BLaER1 treated with 17β-estradiol and CSF1 and Interleukin-3, amounts not matched to agents 10 nM and 100 nM (cell line): ENCODE data around the gene RUBCN.

Experiments used
- H3K27ac ChIP-seq, 11 experiments: shearing (Covaris generic); formaldehyde crosslinking; 2 replicates each; pipeline ENCODE4 v1.8.1; 2022
- H3K27me3 ChIP-seq, 11 experiments: shearing (Covaris generic); formaldehyde crosslinking; 2 replicates each; pipeline ENCODE4 v1.8.1; 2022
- H3K36me3 ChIP-seq, 11 experiments: shearing (Covaris generic); formaldehyde crosslinking; 2 replicates each; pipeline ENCODE4 v1.8.1; 2022
- H3K4me1 ChIP-seq, 10 experiments: shearing (Covaris generic); formaldehyde crosslinking; 2 replicates each; pipeline ENCODE4 v1.8.1; 2022
- H3K4me2 ChIP-seq, 11 experiments: shearing (Covaris generic); formaldehyde crosslinking; 2 replicates each; pipeline ENCODE4 v1.8.1; 2022
- H3K4me3 ChIP-seq, 10 experiments: shearing (Covaris generic); formaldehyde crosslinking; 2 replicates each; pipeline ENCODE4 v1.8.1; 2022
- H3K9ac ChIP-seq, 11 experiments: shearing (Covaris generic); formaldehyde crosslinking; 2 replicates each; pipeline ENCODE4 v1.8.1; 2022
- H3K9me3 ChIP-seq, 11 experiments: shearing (Covaris generic); formaldehyde crosslinking; replicated peaks in 1 of 11; 2 replicates each; pipeline ENCODE4 v1.8.1; 2022
- H4K20me1 ChIP-seq, 11 experiments: shearing (Covaris generic); formaldehyde crosslinking; 2 replicates each; pipeline ENCODE4 v1.8.1; 2022
- Cebpa-rat ChIP-seq, 11 experiments: shearing (Covaris generic); IDR thresholded peaks; 2 replicates each; pipeline ENCODE4 v1.8.1; 2022

The RUBCN gene

GRCh38 chr3:197736491-197737318, at the start of gene RUBCN:
Gene RUBCN, minus strand, starts transcription at chr3:197736904. Its CDS starts 185 bp downstream, at chr3:197736719.
- peaks cover 35 to 53% (median 47%) of the 10 kb centered on the region in 10 experiments for H3K4me1 ChIP-seq
- H3K36me3 ChIP-seq = peaks cover 0 to 4% (median 0%) of the 10 kb centered on the region in 11 experiments; a peak in 2 of 22 replicates
- H3K9ac ChIP-seq = peak within 1 kb of the TSS; percentile 77 to 87 (median 85)
- H4K20me1 ChIP-seq = peaks cover 3 to 42% (median 10%) of the 10 kb centered on the region in 11 experiments; a peak in 13 of 22 replicates
- no peaks in the 10 kb centered on the region; a peak in 1 of 22 replicates for H3K9me3 ChIP-seq
- peak within 1 kb of the TSS; percentile 91 to 99 (median 98) for H3K4me2 ChIP-seq
- no peak for TF ChIP-seq Cebpa-rat (IDR thresholded peaks at IDR 0.05)
- H3K27me3 ChIP-seq = no peaks in the 10 kb centered on the region
- H3K4me3 ChIP-seq = peak within 1 kb of the TSS; percentile 80 to 97 (median 92)
- H3K27ac ChIP-seq = peak within 1 kb of the TSS; percentile 59 to 83 (median 75)

GRCh38 chr3:197784019-197784585, 47.4 kb upstream of the RUBCN start:
- Histone ChIP-seq H3K27ac (no peak overlapping the region), H3K4me1 (peaks cover 0 to 9% (median 0%) of the 10 kb centered on the region in 10 experiments; a peak in 2 of 20 replicates), H3K27me3 (no peaks in the 10 kb centered on the region), H3K36me3 (peaks cover 66 to 98% (median 91%) of the 10 kb centered on the region in 11 experiments), H4K20me1 (peaks cover 0 to 61% (median 24%) of the 10 kb centered on the region in 11 experiments; a peak in 18 of 22 replicates), H3K4me3 (no peak overlapping the region), H3K4me2 (no peak overlapping the region), H3K9me3 (0 out of 22 replicates have a peak, but pooled peaks cover 0 to 7% (median 0%) of the 10 kb centered on the region in 11 experiments), H3K9ac (no peak overlapping the region)
- no peak for TF ChIP-seq Cebpa-rat (IDR thresholded peaks at IDR 0.05)

GRCh38 chr3:197782230-197782629, 45.5 kb upstream of the RUBCN start:
- no peak overlapping the region for H3K4me3 ChIP-seq
- peaks cover 0 to 9% (median 0%) of the 10 kb centered on the region in 10 experiments; a peak in 2 of 20 replicates for H3K4me1 ChIP-seq
- H3K27me3 ChIP-seq = no peaks in the 10 kb centered on the region
- H3K27ac ChIP-seq = no peak overlapping the region
- peaks cover 85 to 100% (median 97%) of the 10 kb centered on the region in 11 experiments for H3K36me3 ChIP-seq
- H3K4me2 ChIP-seq = no peak overlapping the region; a peak in 1 of 22 replicates
- H3K9me3 ChIP-seq = 0 out of 22 replicates have a peak, but pooled peaks cover 0 to 7% (median 0%) of the 10 kb centered on the region in 11 experiments
- peaks cover 0 to 78% (median 39%) of the 10 kb centered on the region in 11 experiments; a peak in 19 of 22 replicates for H4K20me1 ChIP-seq
- H3K9ac ChIP-seq = no peak overlapping the region
- TF ChIP-seq Cebpa-rat (IDR thresholded peaks at IDR 0.05) = no peak

- no peak overlapping the region for H3K4me2 ChIP-seq
- no peak overlapping the region for H3K27ac ChIP-seq
- H3K36me3 ChIP-seq = peaks cover 97 to 100% (median 100%) of the 10 kb centered on the region in 11 experiments
- H3K4me1 ChIP-seq = no peaks in the 10 kb centered on the region
- H4K20me1 ChIP-seq = peaks cover 0 to 99% (median 65%) of the 10 kb centered on the region in 11 experiments; a peak in 19 of 22 replicates
- H3K9ac ChIP-seq = no peak overlapping the region
- H3K27me3 ChIP-seq = no peaks in the 10 kb centered on the region
- no peak overlapping the region for H3K4me3 ChIP-seq
- peaks cover 0 to 7% (median 0%) of the 10 kb centered on the region in 11 experiments; a peak in 1 of 22 replicates for H3K9me3 ChIP-seq
- no peak for TF ChIP-seq Cebpa-rat (IDR thresholded peaks at IDR 0.05)
Measured at GRCh38 chr3:197775317-197775716, 38.6 kb upstream of the RUBCN start.

- H3K27me3 ChIP-seq = no peaks in the 10 kb centered on the region
- no peak for TF ChIP-seq Cebpa-rat (IDR thresholded peaks at IDR 0.05)
- no peak overlapping the region for H3K4me3 ChIP-seq
- peaks cover 0 to 33% (median 26%) of the 10 kb centered on the region in 11 experiments; a peak in 15 of 22 replicates for H3K9me3 ChIP-seq
- H3K4me1 ChIP-seq = no peaks in the 10 kb centered on the region
- no peak overlapping the region for H3K4me2 ChIP-seq
- H4K20me1 ChIP-seq = peaks cover 36 to 100% (median 82%) of the 10 kb centered on the region in 11 experiments; a peak in 21 of 22 replicates
- H3K36me3 ChIP-seq = peaks cover 95 to 100% (median 100%) of the 10 kb centered on the region in 11 experiments
- H3K27ac ChIP-seq = no peak overlapping the region
- H3K9ac ChIP-seq = no peak overlapping the region
Measured at GRCh38 chr3:197761784-197762183, 25.1 kb upstream of the RUBCN start.

- peaks cover 53 to 100% (median 83%) of the 10 kb centered on the region in 11 experiments; a peak in 21 of 22 replicates for H4K20me1 ChIP-seq
- no peak overlapping the region for H3K9ac ChIP-seq
- no peak overlapping the region for H3K27ac ChIP-seq
- H3K9me3 ChIP-seq = peaks cover 0 to 35% (median 26%) of the 10 kb centered on the region in 11 experiments; a peak in 15 of 22 replicates
- H3K4me1 ChIP-seq = peaks cover 4 to 19% (median 13%) of the 10 kb centered on the region in 10 experiments; a peak in 17 of 20 replicates
- H3K4me3 ChIP-seq = no peak overlapping the region
- H3K27me3 ChIP-seq = no peaks in the 10 kb centered on the region
- H3K4me2 ChIP-seq = no peak overlapping the region
- TF ChIP-seq Cebpa-rat (IDR thresholded peaks at IDR 0.05) = no peak
- peaks cover 75 to 86% (median 80%) of the 10 kb centered on the region in 11 experiments for H3K36me3 ChIP-seq
Measured at GRCh38 chr3:197758512-197758911, 21.8 kb upstream of the RUBCN start.

GRCh38 chr3:197756704-197757103, 20.0 kb upstream of the RUBCN start:
- peaks cover 52 to 100% (median 84%) of the 10 kb centered on the region in 11 experiments; a peak in 21 of 22 replicates for H4K20me1 ChIP-seq
- H3K4me2 ChIP-seq = no peak overlapping the region
- peaks cover 57 to 72% (median 61%) of the 10 kb centered on the region in 11 experiments for H3K36me3 ChIP-seq
- no peak for TF ChIP-seq Cebpa-rat (IDR thresholded peaks at IDR 0.05)
- peaks cover 0 to 35% (median 26%) of the 10 kb centered on the region in 11 experiments; a peak in 15 of 22 replicates for H3K9me3 ChIP-seq
- no peak overlapping the region for H3K9ac ChIP-seq
- peaks cover 22 to 37% (median 30%) of the 10 kb centered on the region in 10 experiments for H3K4me1 ChIP-seq
- H3K27ac ChIP-seq = no peak overlapping the region
- no peaks in the 10 kb centered on the region for H3K27me3 ChIP-seq
- H3K4me3 ChIP-seq = no peak overlapping the region

GRCh38 chr3:197753263-197753662, 16.6 kb upstream of the RUBCN start:
- peak overlapping the region in 6 of 11 experiments; percentile 46 to 96 (median 54); a peak in 11 of 22 replicates for H3K27ac ChIP-seq
- H3K4me3 ChIP-seq = peak overlapping the region in 3 of 10 experiments; percentile 12 to 30 (median 24); a peak in 3 of 20 replicates
- H3K9me3 ChIP-seq = peaks cover 0 to 15% (median 10%) of the 10 kb centered on the region in 11 experiments; a peak in 13 of 22 replicates
- peaks cover 23 to 39% (median 27%) of the 10 kb centered on the region in 11 experiments for H3K36me3 ChIP-seq
- H3K27me3 ChIP-seq = no peaks in the 10 kb centered on the region
- H3K9ac ChIP-seq = peak overlapping the region in 8 of 11 experiments; percentile 30 to 64 (median 44); a peak in 9 of 22 replicates
- peaks cover 36 to 52% (median 44%) of the 10 kb centered on the region in 10 experiments for H3K4me1 ChIP-seq
- H3K4me2 ChIP-seq = peak overlapping the region; percentile 32 to 94 (median 74)
- peaks cover 30 to 79% (median 64%) of the 10 kb centered on the region in 11 experiments; a peak in 20 of 22 replicates for H4K20me1 ChIP-seq
- TF ChIP-seq Cebpa-rat (IDR thresholded peaks at IDR 0.05) = no peak
